A673 (cell line): ENCODE data around the gene SP8. TPM values are rescaled to one million over a fixed set of nuclear protein-coding genes. Genes with fewer than 3 reads are reported as not detected.

Source experiments
- BruUV-seq: library from RNA; stranded (reverse); fragments of 400-500 nt; replicated peaks from 2 replicates; lab custom pipeline; 2021; lab: Mats Ljungman, UMichigan
- CTCF ChIA-PET: fragments of 300-600 bp; sonication (Branson Sonifier 250); formaldehyde crosslinking; loops from one replicate; lab custom pipeline; 2022; ENCODE audit warnings: antibody characterized with exemption; lab: Charles Lee
- POLR2A ChIA-PET: fragments of 300-600 bp; sonication (Branson Sonifier 250); formaldehyde crosslinking; loops from one replicate; lab custom pipeline; 2022; ENCODE audit warnings: antibody characterized with exemption; ENCODE audit not compliant: low non-redundant PET; lab: Charles Lee
- DNase-seq: peaks from one replicate; pipeline ENCODE4 v3.0.0-alpha.2; 2015; ENCODE audit warnings: low spot score
- H3K27ac ChIP-seq: fragments of 200-600 bp; sonication (generic); 2 replicates; pipeline ENCODE4 v1.5.1; 2016; ENCODE audit warnings: mixed run types, low read depth, mild to moderate bottlenecking, mixed read lengths, antibody characterized with exemption, low read length; ENCODE audit not compliant: poor library complexity, severe bottlenecking
- H3K27me3 ChIP-seq: fragments of 200-600 bp; sonication (generic); replicated peaks from 2 replicates; pipeline ENCODE4 v1.6.1; 2017; ENCODE audit warnings: mixed run types, low read depth, mild to moderate bottlenecking, mixed read lengths, antibody characterized with exemption, low read length; ENCODE audit not compliant: insufficient read depth, poor library complexity
- H3K36me3 ChIP-seq: fragments of 200-600 bp; sonication (generic); 2 replicates; pipeline ENCODE4 v1.6.1; 2016; ENCODE audit warnings: mixed run types, mild to moderate bottlenecking, mixed read lengths, antibody characterized with exemption, low read length; ENCODE audit not compliant: insufficient read depth, poor library complexity, severe bottlenecking
- H3K4me1 ChIP-seq: fragments of 200-600 bp; sonication (generic); 2 replicates; pipeline ENCODE4 v1.6.1; 2017; ENCODE audit warnings: mixed run types, mild to moderate bottlenecking, mixed read lengths, antibody characterized with exemption, low read length; ENCODE audit not compliant: insufficient read depth, poor library complexity, severe bottlenecking
- H3K4me3 ChIP-seq: fragments of 200-600 bp; sonication (generic); 2 replicates; pipeline ENCODE4 v1.5.1; 2016; ENCODE audit warnings: low read depth, mixed run types, mild to moderate bottlenecking, mixed read lengths, low read length; ENCODE audit not compliant: poor library complexity, severe bottlenecking
- H3K9me3 ChIP-seq: fragments of 200-600 bp; sonication (generic); 2 replicates; pipeline ENCODE4 v1.6.1; 2016; ENCODE audit warnings: mixed run types, low read depth, mild to moderate bottlenecking, mixed read lengths, antibody characterized with exemption, low read length; ENCODE audit not compliant: poor library complexity, severe bottlenecking
- CTCF ChIP-seq: fragments of 300-800, 200-600 bp; sonication (generic); conservative IDR thresholded peaks from 2 replicates; pipeline ENCODE4 v1.5.1; 2017; ENCODE audit warnings: low read depth, mild to moderate bottlenecking, antibody characterized with exemption, low read length, moderate library complexity, mixed read lengths
- EZH2 ChIP-seq: fragments of 200-600 bp; sonication (generic); IDR thresholded peaks from 2 replicates; pipeline ENCODE4 v1.6.1; 2017; ENCODE audit warnings: borderline replicate concordance, low read depth, mild to moderate bottlenecking, mixed read lengths, antibody characterized with exemption, low read length; ENCODE audit not compliant: poor library complexity, severe bottlenecking
- intact Hi-C: fragments of 100-400 bp; cut with micrococcal nuclease; formaldehyde crosslinking; loops from one replicate; pipeline ENCODE4 v1.10.0; 2022; ENCODE audit not compliant: unreplicated experiment
- total RNA-seq: library from RNA; stranded (reverse); gene quantifications from 2 replicates; pipeline ENCODE4 v1.2.3, GENCODE V29; 2021

The SP8 gene
- total RNA-seq, 1 experiment from 2014 or later: not detected

GRCh38 chr7:20795881-20796280, 9.2 kb upstream of the SP8 start:
- TF ChIP-seq CTCF (no peak), EZH2 (no peak)
- Histone ChIP-seq H3K27ac (no peak overlapping the region), H3K4me3 (no peak overlapping the region), H3K4me1 (peaks cover 4% of the 10 kb centered on the region), H3K9me3 (no peaks in the 10 kb centered on the region), H3K36me3 (no peaks in the 10 kb centered on the region), H3K27me3 (peaks cover 98% of the 10 kb centered on the region)
- DNase-seq: no peak
- BruUV-seq: no TSS peak
- intact Hi-C loops: no loop called here
- CTCF ChIA-PET: no interaction called here
- POLR2A ChIA-PET: no interaction called here

GRCh38 chr7:20795361-20795760, 8.7 kb upstream of the SP8 start:
- intact Hi-C loops: no loop called here
- Histone ChIP-seq H3K27ac (no peak overlapping the region), H3K4me3 (no peak overlapping the region), H3K27me3 (peaks cover 98% of the 10 kb centered on the region), H3K36me3 (no peaks in the 10 kb centered on the region), H3K4me1 (peaks cover 4% of the 10 kb centered on the region), H3K9me3 (no peaks in the 10 kb centered on the region)
- POLR2A ChIA-PET: no interaction called here
- TF ChIP-seq CTCF (no peak), EZH2 (no peak)
- no peak for DNase-seq
- CTCF ChIA-PET: no interaction called here
- BruUV-seq: no TSS peak

GRCh38 chr7:20794676-20795075, 8.0 kb upstream of the SP8 start:
- TF ChIP-seq EZH2 (no peak), CTCF (no peak)
- H3K36me3 ChIP-seq: no peaks in the 10 kb centered on the region
- DNase-seq: no peak
- BruUV-seq: no TSS peak
- H3K4me1 ChIP-seq: peaks cover 4% of the 10 kb centered on the region
- no peak overlapping the region for H3K27ac ChIP-seq
- peaks cover 98% of the 10 kb centered on the region for H3K27me3 ChIP-seq
- CTCF ChIA-PET: no interaction called here
- H3K9me3 ChIP-seq: no peaks in the 10 kb centered on the region
- intact Hi-C loops: no loop called here
- POLR2A ChIA-PET: no interaction called here
- H3K4me3 ChIP-seq: no peak overlapping the region
